ENCODE measurements around the gene HNRNPUL1. TPM values are rescaled to one million over a fixed set of nuclear protein-coding genes. Genes with fewer than 3 reads are reported as not detected.

Gene HNRNPUL1
- total and polyA plus RNA-seq, 2 experiments from 2014 or later = 111 to 112 TPM

DNA sequence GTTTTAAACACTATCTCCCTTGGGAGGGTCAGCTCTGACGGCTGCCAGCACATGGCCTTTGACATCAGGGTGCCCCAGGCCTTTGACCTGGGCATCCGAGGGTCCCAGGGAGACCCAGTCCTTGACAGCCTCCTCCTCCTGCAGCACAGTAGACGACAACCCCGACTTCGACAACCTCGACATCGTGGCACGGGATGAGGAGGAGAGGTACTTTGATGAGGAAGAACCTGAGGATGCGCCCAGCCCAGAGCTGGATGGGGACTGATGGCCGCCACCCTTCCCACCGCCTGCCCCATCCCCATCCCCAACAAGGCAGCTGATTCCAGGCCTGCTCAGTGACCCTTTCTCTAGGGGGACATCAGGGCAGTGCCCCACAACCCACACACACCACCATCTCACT is 58.3 kb downstream of the HNRNPUL1 start:
- Histone ChIP-seq H3K4me1 (ENCODE audit: insufficient read depth) (peaks cover 54% of the 10 kb centered on the region), H3K4me2 (ENCODE audit: unreplicated experiment) (peak overlapping the region; percentile 88), H3K9me2 (ENCODE audit: insufficient read depth) (no peaks in the 10 kb centered on the region), H3K36me3 (ENCODE audit: low read depth) (peaks cover 4% of the 10 kb centered on the region; the same call in 1 of the 2 replicates), H4K20me1 (ENCODE audit: insufficient read depth) (no peaks in the 10 kb centered on the region), H3F3A (ENCODE audit: insufficient read depth) (peaks cover 58% of the 10 kb centered on the region), H3K27me3 (replicated peaks; ENCODE audit: insufficient read depth) (no peaks in the 10 kb centered on the region), H3K4me3 (no peak overlapping the region), H3K9ac (peak overlapping the region; percentile 92), H3K27ac (peak overlapping the region; percentile 100), H2AFZ (no peak overlapping the region), H3K79me2 (ENCODE audit: insufficient read depth) (peaks cover 19% of the 10 kb centered on the region), H3K9me3 (ENCODE audit: low read depth) (no peaks in the 10 kb centered on the region)
- 92 to 93% methylated on average over 11 of the region's 11 CpGs for WGBS, 2 experiments (ENCODE audit: low coverage in 1 of 2, low lambda C conversion rate in 2 of 2, missing lambda C conversion rate in 2 of 2)
- TF ChIP-seq EZH2phosphoT487 (IDR thresholded peaks at IDR 0.05; ENCODE audit: insufficient read depth, low read depth) (no peak), EZH2 (IDR thresholded peaks at IDR 0.05; ENCODE audit: insufficient read depth, poor library complexity, severe bottlenecking) (no peak)
- in situ Hi-C loops (cut with MboI) = no loop called here
- no peak for DNase-seq

DNA sequence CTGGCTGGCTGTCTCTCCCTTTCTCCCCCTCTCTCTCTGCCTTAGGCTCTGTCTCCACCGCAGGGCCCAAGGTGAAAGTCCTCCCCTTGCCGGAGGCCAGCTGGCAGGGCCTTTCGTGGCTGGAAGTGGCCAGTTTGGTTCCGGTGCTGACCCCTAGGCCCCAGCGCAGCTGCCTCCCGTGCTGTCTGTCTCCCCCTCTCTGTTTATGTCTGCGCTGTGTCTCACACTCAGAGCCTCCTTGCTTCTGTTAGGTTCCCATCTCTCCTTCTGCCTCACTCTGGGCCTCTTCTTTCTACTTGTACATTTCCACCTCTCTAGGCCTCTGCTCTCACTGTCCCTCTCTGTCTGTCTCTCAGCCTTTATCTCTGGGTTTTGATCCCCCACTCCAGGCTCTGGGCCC is 58.9 kb downstream of the HNRNPUL1 start:
- no peaks in the 10 kb centered on the region for H3K9me3 ChIP-seq (ENCODE audit: low read depth)
- H3K36me3 ChIP-seq (ENCODE audit: low read depth) = 0 out of 2 replicates have a peak, but pooled peaks cover 3% of the 10 kb centered on the region
- H3K4me2 ChIP-seq (ENCODE audit: unreplicated experiment) = peak overlapping the region; percentile 88
- H3K9ac ChIP-seq = peak overlapping the region; percentile 92
- in situ Hi-C loops (cut with MboI) = no loop called here
- H3K4me1 ChIP-seq (ENCODE audit: insufficient read depth) = peaks cover 54% of the 10 kb centered on the region
- H3K27ac ChIP-seq = peak overlapping the region; percentile 100
- 25 to 34% methylated on average over 7 of the region's 7 CpGs for WGBS, 2 experiments (ENCODE audit: low coverage in 1 of 2, low lambda C conversion rate in 2 of 2, missing lambda C conversion rate in 2 of 2)
- H3K79me2 ChIP-seq (ENCODE audit: insufficient read depth) = peaks cover 14% of the 10 kb centered on the region
- H4K20me1 ChIP-seq (ENCODE audit: insufficient read depth) = no peaks in the 10 kb centered on the region
- no peaks in the 10 kb centered on the region for H3K27me3 ChIP-seq (replicated peaks; ENCODE audit: insufficient read depth)
- no peak overlapping the region for H2AFZ ChIP-seq
- no peaks in the 10 kb centered on the region for H3K9me2 ChIP-seq (ENCODE audit: insufficient read depth)
- peaks cover 58% of the 10 kb centered on the region for H3F3A ChIP-seq (ENCODE audit: insufficient read depth)
- peak overlapping the region; percentile 40 for H3K4me3 ChIP-seq
- TF ChIP-seq EZH2 (IDR thresholded peaks at IDR 0.05; ENCODE audit: insufficient read depth, poor library complexity, severe bottlenecking) (no peak), EZH2phosphoT487 (IDR thresholded peaks at IDR 0.05; ENCODE audit: insufficient read depth, low read depth) (no peak)
- peak; percentile 58 for DNase-seq

DNA sequence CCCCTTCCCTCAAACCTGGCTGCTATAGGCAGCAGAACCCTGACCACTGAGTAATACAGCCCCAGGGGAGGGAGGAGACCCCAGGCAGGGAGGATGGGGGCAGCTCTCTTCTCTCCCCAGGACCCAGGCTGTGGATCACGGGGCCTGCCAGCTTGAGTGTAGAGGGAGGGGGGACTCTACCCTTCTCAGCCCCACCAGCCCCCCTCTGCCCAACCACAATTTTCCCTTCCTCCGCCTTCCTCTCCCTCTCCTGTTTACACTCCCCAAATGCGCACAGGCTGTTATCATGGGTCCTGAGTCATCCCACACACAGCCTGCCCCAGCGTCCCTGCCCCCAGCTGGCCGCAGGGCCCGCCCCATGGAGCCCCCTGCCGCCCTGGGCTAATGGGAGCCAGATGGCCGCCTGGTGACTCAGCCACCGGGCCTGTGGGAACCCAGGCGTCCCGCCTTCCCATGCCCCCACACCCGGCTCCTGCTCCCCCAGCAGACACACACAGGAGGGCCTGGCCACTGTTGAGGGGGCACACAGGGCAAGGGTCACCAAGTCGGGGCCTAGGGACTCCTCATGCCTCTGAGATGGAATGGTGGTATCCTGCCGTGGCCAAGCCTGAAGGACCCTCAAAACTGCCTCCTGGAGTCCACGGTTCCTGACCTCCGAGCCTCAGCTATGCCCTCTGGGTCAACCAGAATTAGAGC is 59.4 kb downstream of the HNRNPUL1 start:
- H4K20me1 ChIP-seq (ENCODE audit: insufficient read depth) = no peaks in the 10 kb centered on the region
- in situ Hi-C loops (cut with MboI) = no loop called here

DNA sequence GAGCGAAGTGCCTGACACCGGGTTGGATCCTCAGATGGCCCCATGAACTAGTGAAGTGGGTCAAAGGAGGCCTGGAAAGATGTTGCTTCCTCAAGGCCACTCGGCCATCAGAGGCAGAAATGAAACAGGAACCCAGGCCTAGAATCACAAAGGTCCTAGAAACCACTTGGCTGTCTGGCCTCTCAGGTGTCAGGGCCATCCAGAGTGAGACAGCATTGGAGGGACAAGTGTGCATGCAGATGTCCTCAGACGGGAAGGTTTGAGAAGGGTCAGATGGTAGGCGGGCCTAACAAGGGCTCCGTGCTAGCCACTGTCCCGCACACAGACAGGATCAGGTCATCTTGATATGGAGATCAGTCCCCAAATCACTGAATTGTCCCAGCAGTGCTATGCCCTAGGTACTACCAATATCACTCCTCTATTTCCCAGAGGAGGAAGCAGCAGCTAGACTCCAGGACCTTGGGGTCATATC is 60.1 kb downstream of the HNRNPUL1 start:
- Histone ChIP-seq H3K36me3 (ENCODE audit: low read depth) (0 out of 2 replicates have a peak, but pooled peaks cover 3% of the 10 kb centered on the region), H3K4me1 (ENCODE audit: insufficient read depth) (peaks cover 54% of the 10 kb centered on the region), H3K27me3 (replicated peaks; ENCODE audit: insufficient read depth) (no peaks in the 10 kb centered on the region), H3F3A (ENCODE audit: insufficient read depth) (peaks cover 58% of the 10 kb centered on the region), H3K27ac (peak overlapping the region; percentile 100), H3K4me3 (peak overlapping the region; percentile 46; the same call in 1 of the 2 replicates), H4K20me1 (ENCODE audit: insufficient read depth) (no peaks in the 10 kb centered on the region), H2AFZ (no peak overlapping the region), H3K9ac (peak overlapping the region; percentile 92), H3K9me3 (ENCODE audit: low read depth) (no peaks in the 10 kb centered on the region), H3K79me2 (ENCODE audit: insufficient read depth) (peaks cover 13% of the 10 kb centered on the region), H3K4me2 (ENCODE audit: unreplicated experiment) (peak overlapping the region; percentile 64), H3K9me2 (ENCODE audit: insufficient read depth) (no peaks in the 10 kb centered on the region)
- 72 to 77% methylated on average over 7 of the region's 7 CpGs for WGBS, 2 experiments (ENCODE audit: low coverage in 1 of 2, low lambda C conversion rate in 2 of 2, missing lambda C conversion rate in 2 of 2)
- in situ Hi-C loops (cut with MboI) = no loop called here
- TF ChIP-seq EZH2phosphoT487 (IDR thresholded peaks at IDR 0.05; ENCODE audit: insufficient read depth, low read depth) (no peak), EZH2 (IDR thresholded peaks at IDR 0.05; ENCODE audit: insufficient read depth, poor library complexity, severe bottlenecking) (no peak)
- peak; percentile 37 for DNase-seq

More for the DNA sequence above, 59.4 kb downstream of the HNRNPUL1 start:
- 8 to 16% methylated on average over 5 to 15 of the region's 16 CpGs for WGBS, 2 experiments (ENCODE audit: low coverage in 1 of 2, low lambda C conversion rate in 2 of 2, missing lambda C conversion rate in 2 of 2)
- Histone ChIP-seq H3K9ac (peak overlapping the region; percentile 92), H3K79me2 (ENCODE audit: insufficient read depth) (peaks cover 13% of the 10 kb centered on the region), H3K4me1 (ENCODE audit: insufficient read depth) (peaks cover 54% of the 10 kb centered on the region), H3K9me2 (ENCODE audit: insufficient read depth) (no peaks in the 10 kb centered on the region), H3K9me3 (ENCODE audit: low read depth) (no peaks in the 10 kb centered on the region), H3K4me2 (ENCODE audit: unreplicated experiment) (peak overlapping the region; percentile 88), H3F3A (ENCODE audit: insufficient read depth) (peaks cover 58% of the 10 kb centered on the region), H3K36me3 (ENCODE audit: low read depth) (0 out of 2 replicates have a peak, but pooled peaks cover 3% of the 10 kb centered on the region), H2AFZ (no peak overlapping the region), H3K27ac (peak overlapping the region; percentile 100), H3K27me3 (replicated peaks; ENCODE audit: insufficient read depth) (no peaks in the 10 kb centered on the region), H3K4me3 (peak overlapping the region; percentile 40)
- DNase-seq = peak; percentile 96
- TF ChIP-seq EZH2 (IDR thresholded peaks at IDR 0.05; ENCODE audit: insufficient read depth, poor library complexity, severe bottlenecking) (no peak), EZH2phosphoT487 (IDR thresholded peaks at IDR 0.05; ENCODE audit: insufficient read depth, low read depth) (no peak)
